Fibroblast of the aortic adventitia (primary cell): ENCODE data around the gene INO80E. TPM values are rescaled to one million over a fixed set of nuclear protein-coding genes. Genes with fewer than 3 reads are reported as not detected.

Source experiments
- DNase-seq: peaks from one replicate; pipeline ENCODE4 v3.0.0-alpha.2; 2010; ENCODE audit warnings: low read depth
- H3K4me3 ChIP-seq: 2 replicates; pipeline ENCODE4 v1.5.1; 2011; ENCODE audit warnings: low read depth, mild to moderate bottlenecking, control low read depth, low read length, moderate library complexity
- CTCF ChIP-seq: IDR thresholded peaks from 2 replicates; pipeline ENCODE4 v1.5.1; 2011; ENCODE audit warnings: mild to moderate bottlenecking, low read length, control low read depth, inconsistent platforms; ENCODE audit not compliant: insufficient read depth
- total RNA-seq: library from RNA; depleted of rRNA; stranded (reverse); fragments of >200 nt; gene quantifications from 2 replicates; pipeline ENCODE4 v1.2.3, GENCODE V29; 2012; ENCODE audit warnings: low replicate concordance

INO80E gene
- total RNA-seq, 1 donor, result 36.5 TPM

GRCh38 chr16:30023586-30023985 is 27.5 kb downstream of the INO80E start:
- no peak for TF ChIP-seq CTCF
- H3K4me3 ChIP-seq, result no peak overlapping the region
- no peak for DNase-seq

GRCh38 chr16:30024451-30024850 is 28.4 kb downstream of the INO80E start:
- no peak overlapping the region for H3K4me3 ChIP-seq
- DNase-seq, result no peak
- TF ChIP-seq CTCF, result no peak

- TF ChIP-seq CTCF, result no peak
- H3K4me3 ChIP-seq, result no peak overlapping the region
- DNase-seq, result no peak
These were observed 29.1 kb downstream of the INO80E start for GRCh38 chr16:30025156-30025555.

- no peak for DNase-seq
- no peak for TF ChIP-seq CTCF
- H3K4me3 ChIP-seq, result no peak overlapping the region
These were observed 29.5 kb downstream of the INO80E start for GRCh38 chr16:30025574-30025973.

GRCh38 chr16:30026449-30026848 is 30.4 kb downstream of the INO80E start:
- no peak for TF ChIP-seq CTCF
- H3K4me3 ChIP-seq, result no peak overlapping the region
- DNase-seq, result no peak

GRCh38 chr16:30027588-30028437 is 31.8 kb downstream of the INO80E start:
- no peak for TF ChIP-seq CTCF
- no peak overlapping the region for H3K4me3 ChIP-seq
- no peak for DNase-seq

- no peak for TF ChIP-seq CTCF
- no peak overlapping the region for H3K4me3 ChIP-seq
- DNase-seq, result no peak
These were observed 32.5 kb downstream of the INO80E start for GRCh38 chr16:30028438-30029076.
